ENCODE results near the gene ARID3A.

DNA sequence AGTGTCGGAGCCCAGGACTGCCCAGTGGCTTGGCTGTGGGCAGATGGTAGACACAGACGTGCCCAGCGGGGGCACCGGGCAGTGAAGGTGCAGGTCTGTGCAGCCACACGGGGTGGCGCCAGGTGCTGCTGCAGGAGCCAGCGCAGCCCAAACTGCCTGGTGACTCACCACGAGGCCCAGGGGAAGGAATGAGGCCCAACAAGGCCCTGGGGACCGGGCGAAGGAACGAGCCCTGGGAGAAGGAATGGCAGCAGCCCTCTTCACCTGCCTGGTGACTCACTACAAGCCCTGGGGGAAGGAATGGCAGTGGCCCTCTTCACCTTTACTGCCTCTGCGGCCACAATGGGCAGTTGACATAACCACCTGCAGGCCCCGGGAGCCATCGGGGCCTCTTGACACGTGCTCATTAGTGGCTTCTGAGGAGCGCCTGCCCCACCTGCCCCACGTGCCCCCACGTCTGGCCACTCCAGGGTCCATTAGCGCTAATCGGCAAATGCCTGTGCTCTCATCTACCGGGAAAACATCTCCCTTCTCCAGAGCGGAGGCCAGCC lies 42.1 kb upstream of the ARID3A start:
- TF ChIP-seq POLR2A (IDR thresholded peaks at IDR 0.05; ENCODE audit: low read length) (no peak), GATA1 (IDR thresholded peaks at IDR 0.05; ENCODE audit: low read depth, low read length) (no peak)

All from erythroblast (primary cell).